Measurements from ENCODE around the gene MYO16. TPM values are rescaled to one million over a fixed set of nuclear protein-coding genes. Genes with fewer than 3 reads are reported as not detected.

The MYO16 gene
- polyA plus RNA-seq (2011; rRNA removed) (0.04 TPM in 1 of 2 replicates, not detected in the other), polyA minus RNA-seq (2011; rRNA and poly(A)+ RNA removed) (not detected in 2 replicates)

- ChIA-PET CTCF (interaction anchor here (0.6 kb wide), 1 partner anchor 26 kb away, joined by 3 read pairs; no protein-coding TSS in a partner anchor), POLR2A (no interaction called here)
- Histone ChIP-seq H3K4me3 (ENCODE audit: low read depth, low read length) (no peak within 1 kb of the TSS), H3K27me3 (ENCODE audit: control insufficient read depth, insufficient read depth, low read length) (no peaks in the 10 kb centered on the region), H3K36me3 (ENCODE audit: control insufficient read depth, insufficient read depth, low read length) (no peaks in the 10 kb centered on the region)
- no peak for DNase-seq (ENCODE audit: low read depth)
- TF ChIP-seq CTCF (IDR thresholded peaks at IDR 0.05; ENCODE audit: insufficient read depth, low read depth, low read length): no peak
These were observed at the start of gene MYO16 for GRCh38 chr13:108629181-108629752. Gene MYO16, plus strand, starts transcription at chr13:108629611. Its CDS starts 234 bp downstream, at chr13:108629845.

- no peaks in the 10 kb centered on the region for H3K27me3 ChIP-seq (ENCODE audit: control insufficient read depth, insufficient read depth, low read length)
- H3K4me3 ChIP-seq (ENCODE audit: low read depth, low read length): no peak overlapping the region
- DNase-seq (ENCODE audit: low read depth): no peak
- no peaks in the 10 kb centered on the region for H3K36me3 ChIP-seq (ENCODE audit: control insufficient read depth, insufficient read depth, low read length)
- POLR2A ChIA-PET: no interaction called here
- no peak for TF ChIP-seq CTCF (IDR thresholded peaks at IDR 0.05; ENCODE audit: insufficient read depth, low read depth, low read length)
- CTCF ChIA-PET: no interaction called here
These were observed 42.6 kb upstream of the MYO16 start for GRCh38 chr13:108586826-108587225.

DNA sequence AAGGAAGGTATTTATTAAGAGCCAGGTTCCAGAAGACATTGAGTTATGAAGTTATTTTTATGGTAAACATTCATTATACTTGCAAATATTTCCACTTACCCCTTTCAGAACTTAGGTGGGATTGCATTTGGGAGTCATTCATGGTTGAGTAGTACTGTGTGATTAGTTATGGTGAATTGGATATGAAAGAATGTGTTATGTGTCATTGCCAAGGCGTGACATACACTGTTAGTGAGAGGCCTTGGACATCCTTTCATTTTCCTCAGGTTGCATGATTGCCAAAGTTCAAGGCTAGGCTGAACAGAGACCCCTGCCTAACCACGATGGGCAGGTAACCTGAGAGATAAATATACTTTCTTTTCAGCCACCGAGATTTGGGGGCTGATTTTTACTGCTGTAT is 40.9 kb upstream of the MYO16 start:
- POLR2A ChIA-PET: no interaction called here
- Histone ChIP-seq H3K27me3 (ENCODE audit: control insufficient read depth, insufficient read depth, low read length) (no peaks in the 10 kb centered on the region), H3K36me3 (ENCODE audit: control insufficient read depth, insufficient read depth, low read length) (no peaks in the 10 kb centered on the region), H3K4me3 (ENCODE audit: low read depth, low read length) (no peak overlapping the region)
- DNase-seq (ENCODE audit: low read depth): no peak
- CTCF ChIA-PET: no interaction called here
- TF ChIP-seq CTCF (IDR thresholded peaks at IDR 0.05; ENCODE audit: insufficient read depth, low read depth, low read length): no peak

GRCh38 chr13:108594153-108594552 is 35.3 kb upstream of the MYO16 start:
- H3K27me3 ChIP-seq (ENCODE audit: control insufficient read depth, insufficient read depth, low read length): no peaks in the 10 kb centered on the region
- H3K36me3 ChIP-seq (ENCODE audit: control insufficient read depth, insufficient read depth, low read length): no peaks in the 10 kb centered on the region
- no peak for DNase-seq (ENCODE audit: low read depth)
- CTCF ChIA-PET: no interaction called here
- TF ChIP-seq CTCF (IDR thresholded peaks at IDR 0.05; ENCODE audit: insufficient read depth, low read depth, low read length): no peak
- POLR2A ChIA-PET: no interaction called here
- H3K4me3 ChIP-seq (ENCODE audit: low read depth, low read length): no peak overlapping the region

DNA sequence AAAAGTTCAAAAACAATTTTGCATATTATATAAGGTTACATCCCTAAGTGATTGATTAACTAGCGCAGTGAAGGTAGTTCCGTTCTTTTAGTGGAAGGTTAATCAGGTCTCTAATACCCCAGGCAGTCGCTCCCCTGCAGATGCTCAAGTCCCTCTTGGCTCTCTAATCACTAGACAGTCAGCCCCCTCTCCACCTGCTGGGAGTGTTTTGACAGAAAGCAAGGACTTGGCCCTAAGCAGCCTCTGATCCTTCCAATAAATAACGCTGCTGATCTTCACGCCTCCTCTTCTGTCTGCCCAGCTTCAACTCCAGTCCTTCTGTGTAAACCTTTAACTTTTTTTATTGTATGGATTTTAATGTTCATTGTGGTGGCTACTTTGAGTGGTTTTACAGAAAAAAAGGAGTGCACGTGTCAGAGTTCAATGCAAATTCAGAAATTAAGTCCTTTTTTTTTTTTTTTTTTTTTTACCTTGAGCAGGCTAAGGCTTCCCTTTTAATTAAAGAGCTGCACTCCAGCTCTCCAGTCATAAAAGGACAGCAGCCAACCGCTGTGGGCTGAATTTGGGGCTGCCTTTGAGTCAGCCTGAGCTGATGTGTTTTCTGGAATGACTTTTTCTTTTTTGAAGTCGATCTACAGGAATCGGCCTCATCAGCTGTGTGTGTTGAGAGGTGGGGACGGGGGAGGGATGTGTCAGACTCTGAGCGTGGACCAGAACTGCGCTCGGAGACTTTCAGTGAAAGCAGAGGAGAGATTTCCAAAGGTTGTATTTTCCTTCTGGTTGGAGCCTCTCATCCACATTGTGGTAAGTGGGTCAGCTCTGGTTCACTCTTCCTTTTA is 33.8 kb upstream of the MYO16 start:
- no peak for TF ChIP-seq CTCF (IDR thresholded peaks at IDR 0.05; ENCODE audit: insufficient read depth, low read depth, low read length)
- POLR2A ChIA-PET: no interaction called here
- CTCF ChIA-PET: interaction anchor here (0.7 to 0.9 kb wide), 3 partner anchors 13 to 15 kb away, joined by 3 to 5 read pairs (median 4); no protein-coding TSS in a partner anchor
- no peak for DNase-seq (ENCODE audit: low read depth)
- Histone ChIP-seq H3K36me3 (ENCODE audit: control insufficient read depth, insufficient read depth, low read length) (no peaks in the 10 kb centered on the region), H3K27me3 (ENCODE audit: control insufficient read depth, insufficient read depth, low read length) (no peaks in the 10 kb centered on the region), H3K4me3 (ENCODE audit: low read depth, low read length) (no peak overlapping the region)

All from BJ (cell line).